Stimulated activated CD8-positive, alpha-beta memory T cell treated with anti-CD3 and anti-CD28 coated beads, Interleukin-15, amount 100 ng/mL, for 1 hour (primary cell): ENCODE results near the gene CRYGD.
"Not testable (repeated sequence)": the region's sequence is repeated elsewhere in the genome, so short reads cannot be mapped to it uniquely, and the experiment has no call there.

ENCODE experiments used
- DNase-seq: peaks from one replicate; pipeline ENCODE4 v3.0.0-alpha.2; 2020; ENCODE audit warnings: low read depth

The CRYGD gene

GRCh38 chr2:208129744-208130711, 5.7 kb upstream of the CRYGD start, which contains the start of gene CRYGC:
CRYGC (minus strand) TSS chr2:208129828; CDS start chr2:208129792, 36 bp downstream.
- no peak for DNase-seq

GRCh38 chr2:208128136-208128535, 3.8 kb upstream of the CRYGD start:
- no peak for DNase-seq

GRCh38 chr2:208127090-208127489, 2.8 kb upstream of the CRYGD start:
- DNase-seq = no peak

GRCh38 chr2:208125251-208125650, 927 bp upstream of the CRYGD start:
- no peak for DNase-seq

GRCh38 chr2:208122248-208122647, 2.1 kb downstream of the CRYGD start:
- DNase-seq = no peak

GRCh38 chr2:208118918-208119317, 5.4 kb downstream of the CRYGD start:
- no peak for DNase-seq

- DNase-seq = not testable (repeated sequence)
Observed at GRCh38 chr2:208117390-208117789, 6.9 kb downstream of the CRYGD start.

GRCh38 chr2:208112969-208113368, 11.4 kb downstream of the CRYGD start:
- no peak for DNase-seq

GRCh38 chr2:208112273-208112745, 12.0 kb downstream of the CRYGD start:
- DNase-seq = not testable (repeated sequence)

- DNase-seq = no peak
Observed at GRCh38 chr2:208103616-208104015, 20.7 kb downstream of the CRYGD start.

GRCh38 chr2:208101716-208102631, 22.4 kb downstream of the CRYGD start:
- no peak for DNase-seq

- DNase-seq = no peak
Observed at GRCh38 chr2:208099682-208100470, 24.4 kb downstream of the CRYGD start.

- DNase-seq = not testable (repeated sequence)
Observed at GRCh38 chr2:208098701-208099100, 25.6 kb downstream of the CRYGD start.

- DNase-seq = no peak
Observed at GRCh38 chr2:208098267-208098666, 26.1 kb downstream of the CRYGD start.

GRCh38 chr2:208097801-208098200, 26.5 kb downstream of the CRYGD start:
- no peak for DNase-seq

- no peak for DNase-seq
Observed at GRCh38 chr2:208097313-208097712, 27.0 kb downstream of the CRYGD start.

GRCh38 chr2:208096080-208096479, 28.2 kb downstream of the CRYGD start:
- no peak for DNase-seq

- no peak for DNase-seq
Observed at GRCh38 chr2:208093128-208093527, 31.2 kb downstream of the CRYGD start.

GRCh38 chr2:208092093-208092832, 32.1 kb downstream of the CRYGD start:
- DNase-seq = no peak

GRCh38 chr2:208090420-208090819, 33.9 kb downstream of the CRYGD start:
- DNase-seq = no peak

GRCh38 chr2:208086029-208086428, 38.3 kb downstream of the CRYGD start:
- no peak for DNase-seq
